ENCODE data around the gene ANO1.

ANO1 gene

DNA sequence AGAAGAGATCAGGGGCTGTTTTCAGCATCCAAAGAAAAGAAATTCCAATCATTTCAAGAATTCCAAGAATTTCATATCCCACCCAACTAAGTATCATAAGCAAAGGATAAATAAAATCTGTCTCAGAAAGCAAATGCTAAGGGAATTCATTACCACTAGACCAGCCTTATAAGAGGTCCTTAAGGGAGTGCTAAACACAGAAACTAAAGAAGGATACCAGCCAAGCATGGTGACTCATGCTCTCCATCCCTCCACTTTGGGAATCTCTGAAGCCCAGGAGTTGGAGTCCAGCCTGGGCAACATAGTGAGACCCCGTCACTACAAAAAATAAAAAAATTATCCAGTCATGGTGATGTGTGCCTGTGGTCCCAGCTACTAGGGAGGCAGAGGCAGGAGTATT is 142.8 kb downstream of the ANO1 start:
- no peak for DNase-seq

DNA sequence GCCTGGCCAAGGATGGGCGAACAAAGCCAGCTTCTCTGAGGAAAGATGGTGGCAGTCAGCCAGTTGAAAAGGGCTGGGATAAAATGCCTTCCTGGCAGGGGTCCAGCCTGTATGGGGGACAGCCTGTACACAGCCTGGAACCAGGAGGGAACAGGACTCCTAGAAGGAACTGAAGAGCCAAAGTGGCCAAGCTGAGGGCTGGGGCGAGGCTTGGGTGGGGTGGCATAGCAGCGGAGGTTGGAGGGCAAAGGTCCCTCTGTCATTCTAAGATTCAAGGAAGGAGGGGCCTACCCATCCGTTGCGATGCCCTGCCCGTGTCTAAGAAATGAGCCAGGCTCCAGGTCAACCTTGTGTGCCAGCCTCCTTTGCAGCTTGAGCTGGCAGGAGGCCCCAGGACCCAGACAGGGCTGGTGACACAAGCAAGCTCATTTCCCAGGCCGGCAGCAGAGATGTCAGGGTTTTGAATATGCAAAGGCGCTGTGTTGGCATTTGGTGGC is 147.6 kb downstream of the ANO1 start:
- no peak for DNase-seq

DNA sequence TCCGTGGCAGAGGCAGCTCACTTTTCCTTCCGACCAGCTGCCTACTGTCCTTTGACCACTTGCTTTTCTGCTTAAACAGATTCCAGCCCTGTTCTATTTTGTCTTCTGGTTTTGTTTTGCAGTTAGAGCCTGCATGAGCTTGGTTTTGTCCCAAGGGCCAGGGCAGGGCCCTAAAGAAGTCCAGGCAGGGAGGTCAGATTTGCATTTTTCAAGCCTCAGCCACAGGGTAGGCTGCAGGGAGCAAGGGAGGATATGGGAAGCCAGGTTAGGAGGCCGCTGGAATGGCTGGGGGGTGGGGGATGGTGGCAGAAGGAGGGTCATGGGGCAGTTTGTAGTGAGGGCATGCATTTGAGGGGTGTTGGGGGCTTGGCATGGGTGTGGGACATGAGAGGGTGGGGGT is 148.1 kb downstream of the ANO1 start:
- DNase-seq, result no peak

DNA sequence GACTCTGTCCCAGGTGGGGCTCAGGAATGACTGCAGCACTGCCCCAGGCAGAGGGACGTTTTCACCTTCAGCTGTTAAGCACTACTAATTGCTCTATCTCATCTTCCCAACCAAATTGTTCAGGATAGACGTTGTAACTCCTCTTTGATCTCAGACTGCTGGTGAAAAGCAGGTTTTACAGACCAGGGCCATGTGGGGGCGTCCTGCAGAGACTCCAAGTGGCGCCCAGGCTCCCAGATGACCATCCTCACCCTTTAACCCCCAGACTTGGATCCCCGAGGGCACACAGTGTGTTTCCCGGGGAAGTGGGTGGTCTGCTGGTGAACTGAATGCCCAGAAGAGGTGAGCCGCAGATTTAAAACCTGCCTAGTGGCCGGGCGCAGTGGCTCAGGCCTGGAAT is 148.8 kb downstream of the ANO1 start:
- no peak for DNase-seq

DNA sequence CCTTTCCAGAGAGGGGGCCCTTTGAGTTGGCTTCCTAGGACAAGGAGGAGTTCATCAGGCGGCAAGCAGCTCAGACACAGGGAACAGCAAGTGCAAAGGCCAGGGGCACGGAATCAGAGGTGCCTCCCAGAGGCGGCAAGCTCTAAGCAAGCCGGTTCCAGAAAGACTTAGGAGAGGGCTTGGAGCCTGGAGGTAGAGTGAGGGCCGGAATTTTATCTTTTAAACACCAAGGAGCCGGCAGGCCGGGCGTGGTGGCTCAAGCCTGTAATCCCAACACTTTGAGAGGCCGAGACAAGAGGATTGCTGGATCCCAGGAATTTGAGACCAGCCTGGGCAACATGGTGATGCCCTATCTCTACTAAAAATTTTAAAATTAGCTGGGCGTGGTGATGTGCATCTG is 151.6 kb downstream of the ANO1 start:
- DNase-seq, result no peak

- DNase-seq, result no peak
These were observed 152.2 kb downstream of the ANO1 start for GRCh38 chr11:70230151-70230839.

DNA sequence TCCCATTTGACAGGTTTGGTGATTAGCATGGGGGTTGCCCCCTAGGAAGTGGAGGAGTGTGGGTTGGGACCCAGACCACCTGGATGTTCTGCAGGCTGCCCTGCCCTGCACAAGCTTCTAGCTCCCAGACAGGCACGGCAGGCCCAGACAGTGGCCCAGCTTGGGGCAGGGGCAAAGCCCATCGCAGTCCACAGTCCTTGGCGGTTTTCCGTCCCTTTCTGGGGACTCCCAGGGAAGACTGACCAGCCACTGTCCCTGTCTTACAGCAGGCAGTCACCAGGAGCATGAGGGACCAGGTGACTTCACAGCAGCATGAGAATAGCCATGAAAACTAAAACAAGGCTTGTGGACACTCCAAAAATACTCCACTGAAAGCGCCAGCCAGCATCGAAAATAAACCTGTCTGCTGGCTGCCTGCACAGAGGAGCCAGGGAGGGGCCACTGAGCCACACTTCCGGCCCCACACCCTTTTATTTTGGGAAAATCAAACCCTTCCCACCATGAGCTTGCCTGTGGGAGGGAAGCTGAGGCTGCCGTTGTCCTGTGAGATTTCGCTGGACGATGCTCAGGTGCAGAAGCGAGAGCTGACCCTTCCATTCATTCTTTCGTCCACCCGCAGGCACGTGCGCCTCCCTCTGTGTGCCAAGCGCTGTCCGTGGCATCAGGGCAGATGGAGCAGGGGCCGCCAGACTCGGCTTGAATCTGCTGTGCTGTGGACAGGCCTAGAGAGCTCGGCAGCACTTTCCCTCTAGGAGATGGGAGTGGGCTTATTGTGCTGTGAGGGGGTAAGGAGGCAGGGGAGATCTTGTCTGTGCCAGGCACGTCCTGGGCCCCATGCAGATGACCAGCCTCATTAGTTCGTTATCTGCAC is 153.0 kb downstream of the ANO1 start:
- no peak for DNase-seq

- no peak for DNase-seq
These were observed 154.9 kb downstream of the ANO1 start for GRCh38 chr11:70233034-70233433.

- DNase-seq, result peak; percentile 10
These were observed 155.4 kb downstream of the ANO1 start for GRCh38 chr11:70233511-70233934.

GRCh38 chr11:70233962-70234361 is 155.8 kb downstream of the ANO1 start:
- DNase-seq, result no peak
